HepG2 (cell line): ENCODE data around the gene DEPDC5. TPM values are rescaled to one million over a fixed set of nuclear protein-coding genes. Genes with fewer than 3 reads are reported as not detected.

Experiments
- ATAC-seq: fragments of 200-7000 bp; cut with Tn5 transposase; 3 replicates; pipeline ENCODE4 v1.9.1; 2020; ENCODE audit warnings: mild to moderate bottlenecking, moderate library complexity
- BruUV-seq: library from RNA; stranded (reverse); fragments of 400-500 nt; replicated peaks from 2 replicates; lab custom pipeline; 2021; lab: Mats Ljungman, UMichigan
- CTCF ChIA-PET: fragments of 300-600 bp; formaldehyde crosslinking; extraction: SDS; loops from one replicate; lab custom pipeline; 2021; ENCODE audit warnings: low total read pairs, inconsistent platforms, low intra/inter-chr PET ratio; lab: Yijun Ruan, JAX
- POLR2A ChIA-PET: fragments of 350-600 bp; sonication (Branson Sonifier 250); formaldehyde crosslinking; loops from one replicate; lab custom pipeline; 2020; ENCODE audit warnings: antibody characterized with exemption, inconsistent platforms; lab: Yijun Ruan, JAX
- DNase-seq: peaks from one replicate; pipeline ENCODE4 v3.0.0-alpha.2; 2015; ENCODE audit warnings: low spot score
- FAIRE-seq: peaks from 3 replicates; lab custom pipeline; 2011; peaks lifted over from hg19 to GRCh38; lab: Jason Lieb, UNC
- H2AFZ ChIP-seq: one replicate; pipeline ENCODE4 v1.6.1; 2011; ENCODE audit warnings: low read length, inconsistent platforms
- H3K27ac ChIP-seq: fragments of 300-600 bp; 3 replicates; pipeline ENCODE4 v1.8.0; 2011; ENCODE audit warnings: mixed run types, mild to moderate bottlenecking, mixed read lengths, low read length, inconsistent platforms; ENCODE audit not compliant: insufficient read depth; ENCODE audit errors: extremely low read length
- H3K27me3 ChIP-seq, 2 experiments: fragments of 200-600 bp in 1 of 2; 2 replicates in 1 of 2; 3 replicates in 1 of 2; pipeline versions ENCODE4 v1.6.0 to v1.8.0; 2011; ENCODE audit warnings: low read length in 2 of 2, mild to moderate bottlenecking in 2 of 2, moderate library complexity in 2 of 2, inconsistent platforms in 1 of 2; ENCODE audit not compliant: insufficient read depth in 2 of 2, control insufficient read depth in 1 of 2
- H3K36me3 ChIP-seq, 2 experiments: fragments of 200-600 bp in 1 of 2; replicated peaks in 1 of 2; 2 replicates in 1 of 2; 3 replicates in 1 of 2; pipeline versions ENCODE4 v1.5.1 to v1.8.0; 2011; ENCODE audit warnings: low read length in 2 of 2, inconsistent platforms in 1 of 2; ENCODE audit not compliant: insufficient read depth in 2 of 2, control insufficient read depth in 1 of 2
- H3K4me1 ChIP-seq: 2 replicates; pipeline ENCODE4 v1.5.1; 2012; ENCODE audit warnings: low read length, inconsistent platforms; ENCODE audit not compliant: insufficient read depth
- H3K4me2 ChIP-seq: 2 replicates; pipeline ENCODE4 v1.6.0; 2011; ENCODE audit warnings: low read depth, low read length, inconsistent platforms
- H3K4me3 ChIP-seq, 3 experiments: fragments of 200-600 bp in 1 of 3; sonication (generic), shearing (Covaris generic) in 1 of 3; replicated peaks in 1 of 3; 2 replicates each; pipeline ENCODE4 v1.5.1; 2011 to 2016; ENCODE audit warnings: low read length in 3 of 3, inconsistent platforms in 2 of 3, low read depth in 2 of 3, mild to moderate bottlenecking in 2 of 3, control low read depth in 1 of 3, mixed read lengths in 1 of 3; ENCODE audit not compliant: insufficient read depth in 1 of 3
- H3K79me2 ChIP-seq: one replicate; pipeline ENCODE4 v1.6.1; 2011; ENCODE audit warnings: low read length, inconsistent platforms; ENCODE audit not compliant: insufficient read depth
- H3K9ac ChIP-seq: 2 replicates; pipeline ENCODE4 v1.6.0; 2011; ENCODE audit warnings: mild to moderate bottlenecking, low read depth, low read length, inconsistent platforms; ENCODE audit not compliant: insufficient read depth
- H3K9me3 ChIP-seq: 2 replicates; pipeline ENCODE4 v1.5.1; 2012; ENCODE audit warnings: mild to moderate bottlenecking, low read length
- H4K20me1 ChIP-seq: 2 replicates; pipeline ENCODE4 v1.6.0; 2011; ENCODE audit warnings: inconsistent platforms, mild to moderate bottlenecking, low read length, moderate library complexity; ENCODE audit not compliant: insufficient read depth
- ARNT ChIP-seq: fragments of 450-650 bp; IDR thresholded peaks from 2 replicates; pipeline ENCODE4 v1.6.1; 2017
- CAMTA2 ChIP-seq: sonication (generic); formaldehyde crosslinking; IDR thresholded peaks from 2 replicates; pipeline ENCODE4 v1.4.0; 2020; ENCODE audit warnings: mild to moderate bottlenecking, missing genetic modification reagents, borderline replicate concordance
- EP300 ChIP-seq, 3 experiments: sonication (generic) in 1 of 3; formaldehyde crosslinking in 1 of 3; IDR thresholded peaks; 2 replicates each; pipeline versions ENCODE4 v1.5.1 to v1.6.1; 2011 to 2020; ENCODE audit warnings: low read depth in 2 of 3, low read length in 2 of 3, borderline replicate concordance in 1 of 3, improper control_type of control experiment in 1 of 3, mild to moderate bottlenecking in 1 of 3, missing genetic modification reagents in 1 of 3, moderate library complexity in 1 of 3
- FOSL2 ChIP-seq: sonication (generic); formaldehyde crosslinking; IDR thresholded peaks from 2 replicates; pipeline ENCODE4 v1.4.0; 2020; ENCODE audit warnings: missing genetic modification reagents
- ISL2 ChIP-seq: sonication (generic); formaldehyde crosslinking; IDR thresholded peaks from 2 replicates; pipeline ENCODE4 v1.5.0; 2020; ENCODE audit warnings: missing genetic modification reagents
- RARA ChIP-seq: IDR thresholded peaks from 2 replicates; pipeline ENCODE4 v1.6.1; 2016; ENCODE audit warnings: missing genetic modification reagents, missing compliant biosample characterization
- REL ChIP-seq: sonication (generic); formaldehyde crosslinking; conservative IDR thresholded peaks from 2 replicates; pipeline ENCODE4 v1.8.0; 2022; ENCODE audit warnings: mild to moderate bottlenecking, missing genetic modification reagents, moderate library complexity
- RXRA ChIP-seq: sonication (generic); formaldehyde crosslinking; IDR thresholded peaks from 2 replicates; pipeline ENCODE4 v1.5.1; 2020; ENCODE audit warnings: missing genetic modification reagents
- TARDBP ChIP-seq: sonication (generic); formaldehyde crosslinking; IDR thresholded peaks from 2 replicates; pipeline ENCODE4 v1.8.0; 2022; ENCODE audit warnings: mild to moderate bottlenecking, missing genetic modification reagents
- ZBTB7B ChIP-seq: sonication (generic); formaldehyde crosslinking; IDR thresholded peaks from 2 replicates; pipeline ENCODE4 v1.4.0; 2020; ENCODE audit warnings: missing genetic modification reagents
- ZC3H4 ChIP-seq: sonication (generic); formaldehyde crosslinking; IDR thresholded peaks from 2 replicates; pipeline ENCODE4 v1.4.0; 2020; ENCODE audit warnings: missing genetic modification reagents, borderline replicate concordance
- ZNF564 ChIP-seq: sonication (generic); formaldehyde crosslinking; IDR thresholded peaks from 2 replicates; pipeline ENCODE4 v1.8.1; 2023; ENCODE audit warnings: mild to moderate bottlenecking, missing genetic modification reagents
- ZSCAN21 ChIP-seq: sonication (generic); formaldehyde crosslinking; IDR thresholded peaks from 2 replicates; pipeline ENCODE4 v1.8.0; 2022; ENCODE audit warnings: mild to moderate bottlenecking, missing genetic modification reagents, moderate library complexity, borderline replicate concordance
- ZSCAN31 ChIP-seq: sonication (generic); formaldehyde crosslinking; IDR thresholded peaks from 2 replicates; pipeline ENCODE4 v1.5.0; 2020; ENCODE audit warnings: low read depth, mild to moderate bottlenecking, missing genetic modification reagents
- WGBS: methylation state at CpG from one replicate; pipeline ENCODE4 v1.1.6; 2017; ENCODE audit warnings: low lambda C conversion rate; 5-methylcytosine and 5-hydroxymethylcytosine counted together
- in situ Hi-C: cut with HindIII; loops from 2 replicates; pipeline ENCODE4 v1.10.0; 2017; ENCODE audit warnings: low pct_unique_long_range_greater_than_20kb; ENCODE audit not compliant: extremely low pct_ligation_motif_present
- intact Hi-C: fragments of 100-400 bp; cut with micrococcal nuclease; formaldehyde crosslinking; loops from one replicate; pipeline ENCODE4 v1.10.0; 2022; ENCODE audit not compliant: unreplicated experiment
- polyA plus RNA-seq, 8 experiments: library from polyadenylated mRNA; depleted of rRNA in 3 of 8; stranded (reverse) in 7 of 8; unstranded in 1 of 8; fragments of >200 nt; fragmentation: Illumina TruSeq in 4 of 8; extraction: Trizol in 4 of 8; gene quantifications; 2 replicates each; pipeline versions ENCODE4 v1.2.1 to v1.2.3, GENCODE V29; 2011 to 2016; ENCODE audit warnings: low read depth in 4 of 8, missing spikeins in 1 of 8, mixed read lengths in 1 of 8; ENCODE audit not compliant: insufficient read depth in 1 of 8
- total RNA-seq, 5 experiments: library from RNA; depleted of rRNA; stranded (reverse); fragments of >200 nt; fragmentation: Illumina TruSeq; extraction: Trizol; gene quantifications; 2 replicates each; pipeline ENCODE4 v1.2.3, GENCODE V29; 2016; ENCODE audit warnings: low read depth in 1 of 5
- TF ChIP-seq, protein P1 (sequence below): IDR thresholded peaks from 2 replicates; pipeline ENCODE4 v1.6.1; 2016; ENCODE audit warnings: low read depth, missing genetic modification reagents, missing compliant biosample characterization

The DEPDC5 gene
- total and polyA plus RNA-seq, 2 of the 13 experiments (the other 11 are each of a cell fraction or from before 2014, with no cell fraction given): 9.8 to 12.4 TPM

DNA sequence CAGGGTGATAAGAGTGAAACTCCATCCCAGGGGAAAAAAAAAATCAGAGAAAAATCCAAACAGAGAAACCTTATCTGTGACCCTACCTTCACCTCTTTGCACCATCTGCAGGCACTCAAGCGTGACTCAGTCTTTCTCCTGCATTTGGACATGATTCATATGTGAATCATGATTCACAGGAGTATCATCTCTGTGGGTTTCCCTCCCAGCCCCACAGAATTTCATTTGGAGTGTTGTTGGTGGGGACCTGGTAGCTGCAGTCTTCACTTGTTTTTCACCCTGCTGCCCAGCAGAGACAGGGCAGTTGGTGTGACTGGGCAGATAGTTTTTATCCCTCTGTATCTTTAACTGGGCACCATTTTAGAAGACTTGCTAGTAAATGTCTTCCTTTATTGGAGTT lies 75.7 kb downstream of the DEPDC5 start:
- Histone ChIP-seq H3K4me3 (no peak overlapping the region), H3K36me3 (peaks cover 3 to 10% of the 10 kb centered on the region in 2 experiments; a peak in 4 of 5 replicates), H3K27me3 (no peaks in the 10 kb centered on the region), H3K27ac (no peak overlapping the region), H3K4me1 (peaks cover 16% of the 10 kb centered on the region), H3K4me2 (no peak overlapping the region), H3K79me2 (no peaks in the 10 kb centered on the region), H2AFZ (no peak overlapping the region), H3K9me3 (no peaks in the 10 kb centered on the region), H4K20me1 (no peaks in the 10 kb centered on the region), H3K9ac (no peak overlapping the region)
- in situ Hi-C loops: no loop called here
- DNase-seq (peak; percentile 46), ATAC-seq (no peak), FAIRE-seq (no peak)
- POLR2A ChIA-PET: interaction anchor here (0.8 to 2.0 kb wide), 3 partner anchors 14 to 76 kb away, joined by 5 to 10 read pairs (median 10); partner anchors contain the start of gene DEPDC5
- no TSS peak for BruUV-seq
- intact Hi-C loops: no loop called here
- CTCF ChIA-PET: no interaction called here
- TF ChIP-seq FOSL2 (peak; percentile 69), RXRA (CRISPR knock-in tag) (no peak), TARDBP (CRISPR knock-in tag) (no peak), ZC3H4 (no peak), ZBTB7B (no peak), EP300 (IDR thresholded peaks at IDR 0.05; ENCODE audit: low read depth in 2 of 2, low read length in 2 of 2) (peak in 1 of 2 experiments; percentile 9; a peak in 1 of 4 replicates), EP300 (CRISPR knock-in tag; IDR thresholded peaks at IDR 0.05; ENCODE audit: borderline replicate concordance) (no peak), REL (CRISPR knock-in tag) (no peak), ZNF564 (CRISPR knock-in tag) (no peak), CAMTA2 (CRISPR knock-in tag) (no peak), ISL2 (CRISPR knock-in tag) (no peak), RARA (CRISPR knock-in tag) (peak; percentile 60; the same call in 1 of the 2 replicates), ARNT (no peak), ZSCAN31 (CRISPR knock-in tag) (no peak), ZSCAN21 (CRISPR knock-in tag) (no peak)
- TF ChIP-seq, protein P1, sequence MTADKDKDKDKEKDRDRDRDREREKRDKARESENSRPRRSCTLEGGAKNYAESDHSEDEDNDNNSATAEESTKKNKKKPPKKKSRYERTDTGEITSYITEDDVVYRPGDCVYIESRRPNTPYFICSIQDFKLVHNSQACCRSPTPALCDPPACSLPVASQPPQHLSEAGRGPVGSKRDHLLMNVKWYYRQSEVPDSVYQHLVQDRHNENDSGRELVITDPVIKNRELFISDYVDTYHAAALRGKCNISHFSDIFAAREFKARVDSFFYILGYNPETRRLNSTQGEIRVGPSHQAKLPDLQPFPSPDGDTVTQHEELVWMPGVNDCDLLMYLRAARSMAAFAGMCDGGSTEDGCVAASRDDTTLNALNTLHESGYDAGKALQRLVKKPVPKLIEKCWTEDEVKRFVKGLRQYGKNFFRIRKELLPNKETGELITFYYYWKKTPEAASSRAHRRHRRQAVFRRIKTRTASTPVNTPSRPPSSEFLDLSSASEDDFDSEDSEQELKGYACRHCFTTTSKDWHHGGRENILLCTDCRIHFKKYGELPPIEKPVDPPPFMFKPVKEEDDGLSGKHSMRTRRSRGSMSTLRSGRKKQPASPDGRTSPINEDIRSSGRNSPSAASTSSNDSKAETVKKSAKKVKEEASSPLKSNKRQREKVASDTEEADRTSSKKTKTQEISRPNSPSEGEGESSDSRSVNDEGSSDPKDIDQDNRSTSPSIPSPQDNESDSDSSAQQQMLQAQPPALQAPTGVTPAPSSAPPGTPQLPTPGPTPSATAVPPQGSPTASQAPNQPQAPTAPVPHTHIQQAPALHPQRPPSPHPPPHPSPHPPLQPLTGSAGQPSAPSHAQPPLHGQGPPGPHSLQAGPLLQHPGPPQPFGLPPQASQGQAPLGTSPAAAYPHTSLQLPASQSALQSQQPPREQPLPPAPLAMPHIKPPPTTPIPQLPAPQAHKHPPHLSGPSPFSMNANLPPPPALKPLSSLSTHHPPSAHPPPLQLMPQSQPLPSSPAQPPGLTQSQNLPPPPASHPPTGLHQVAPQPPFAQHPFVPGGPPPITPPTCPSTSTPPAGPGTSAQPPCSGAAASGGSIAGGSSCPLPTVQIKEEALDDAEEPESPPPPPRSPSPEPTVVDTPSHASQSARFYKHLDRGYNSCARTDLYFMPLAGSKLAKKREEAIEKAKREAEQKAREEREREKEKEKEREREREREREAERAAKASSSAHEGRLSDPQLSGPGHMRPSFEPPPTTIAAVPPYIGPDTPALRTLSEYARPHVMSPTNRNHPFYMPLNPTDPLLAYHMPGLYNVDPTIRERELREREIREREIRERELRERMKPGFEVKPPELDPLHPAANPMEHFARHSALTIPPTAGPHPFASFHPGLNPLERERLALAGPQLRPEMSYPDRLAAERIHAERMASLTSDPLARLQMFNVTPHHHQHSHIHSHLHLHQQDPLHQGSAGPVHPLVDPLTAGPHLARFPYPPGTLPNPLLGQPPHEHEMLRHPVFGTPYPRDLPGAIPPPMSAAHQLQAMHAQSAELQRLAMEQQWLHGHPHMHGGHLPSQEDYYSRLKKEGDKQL (CRISPR knock-in tag): no peak
- WGBS: 84% methylated on average over 1 of the region's 1 CpG
